Immature natural killer cell (primary cell): Measurements from ENCODE around the gene LYRM4. TPM values are rescaled to one million over a fixed set of nuclear protein-coding genes. Genes with fewer than 3 reads are reported as not detected.

Experiments
- DNase-seq, 3 donors: peaks; one replicate each; pipeline ENCODE4 v3.0.0; 2022; ENCODE audit warnings: mixed read lengths in 1 of 3
- H3K27ac Mint-ChIP-seq, 6 donors: one replicate each; pipeline ENCODE4 v1.8.0; 2020; ENCODE audit warnings: mixed read lengths in 6 of 6, mild to moderate bottlenecking in 5 of 6, inconsistent platforms in 4 of 6, moderate library complexity in 3 of 6
- H3K27me3 Mint-ChIP-seq, 3 donors: one replicate each; pipeline ENCODE4 v1.8.0; 2020 to 2021; ENCODE audit warnings: low read depth in 3 of 3, mild to moderate bottlenecking in 3 of 3, mixed read lengths in 3 of 3, moderate library complexity in 3 of 3, inconsistent platforms in 1 of 3
- H3K36me3 Mint-ChIP-seq, 3 donors: one replicate each; pipeline ENCODE4 v1.8.0; 2020; ENCODE audit warnings: mixed read lengths in 3 of 3, inconsistent platforms in 2 of 3, mild to moderate bottlenecking in 2 of 3
- H3K4me1 Mint-ChIP-seq, 2 donors: one replicate each; pipeline ENCODE4 v1.8.0; 2020; ENCODE audit warnings: inconsistent platforms in 2 of 2, mild to moderate bottlenecking in 2 of 2, mixed read lengths in 2 of 2, moderate library complexity in 1 of 2
- H3K4me3 Mint-ChIP-seq, 5 donors: one replicate each; pipeline ENCODE4 v1.8.0; 2020; ENCODE audit warnings: mild to moderate bottlenecking in 5 of 5, mixed read lengths in 5 of 5, inconsistent platforms in 3 of 5, moderate library complexity in 3 of 5
- H3K9me3 Mint-ChIP-seq, 6 donors: one replicate each; pipeline ENCODE4 v1.8.0; 2020; ENCODE audit warnings: mild to moderate bottlenecking in 6 of 6, mixed read lengths in 6 of 6, inconsistent platforms in 4 of 6, moderate library complexity in 3 of 6
- polyA plus RNA-seq, 3 donors: library from polyadenylated mRNA; unstranded; fragments of 300-500 nt; fragmentation: Illumina TruSeq; gene quantifications; one replicate each; pipeline ENCODE4 v1.2.3, GENCODE V29; 2021

LYRM4 gene
- polyA plus RNA-seq, 3 donors from 2014 or later: 10.5 to 23.4 (median 21.9) TPM

DNA sequence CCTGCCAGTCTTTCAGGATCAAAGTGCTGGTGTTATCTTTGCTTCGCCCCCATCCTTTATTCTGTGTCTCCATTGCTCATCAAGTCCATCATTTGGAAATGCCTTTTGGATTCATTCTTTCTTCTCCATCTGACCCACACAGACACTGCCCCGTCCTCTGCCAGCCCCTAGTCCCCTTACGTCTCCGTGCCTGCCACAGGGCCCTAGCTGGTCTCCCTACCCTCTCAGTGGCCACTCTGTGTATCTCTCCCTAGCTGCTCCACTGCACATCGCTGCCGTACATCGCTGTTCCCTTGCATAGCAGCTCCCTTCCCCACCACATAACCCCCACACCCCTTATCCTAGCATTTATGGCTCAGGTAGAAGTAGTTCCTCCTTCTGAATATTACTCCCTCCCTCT, 159.9 kb downstream of the LYRM4 start:
- Mint-ChIP-seq H3K4me1 (no peaks in the 10 kb centered on the region), H3K4me3 (no peak overlapping the region), H3K9me3 (no peaks in the 10 kb centered on the region), H3K27me3 (peaks cover 0 to 6% (median 0%) of the 10 kb centered on the region in 3 donors), H3K27ac (no peak overlapping the region), H3K36me3 (no peaks in the 10 kb centered on the region)
- no peak for DNase-seq

- Mint-ChIP-seq H3K36me3 (no peaks in the 10 kb centered on the region), H3K27me3 (peaks cover 0 to 6% (median 0%) of the 10 kb centered on the region in 3 donors), H3K4me1 (no peaks in the 10 kb centered on the region), H3K4me3 (no peak overlapping the region), H3K9me3 (no peaks in the 10 kb centered on the region), H3K27ac (no peak overlapping the region)
- DNase-seq: no peak
Observed at GRCh38 chr6:5099537-5099936, 161.2 kb downstream of the LYRM4 start.

- no peak overlapping the region for H3K27ac Mint-ChIP-seq
- no peaks in the 10 kb centered on the region for H3K4me1 Mint-ChIP-seq
- peaks cover 0 to 4% (median 0%) of the 10 kb centered on the region in 3 donors for H3K27me3 Mint-ChIP-seq
- H3K4me3 Mint-ChIP-seq: no peak overlapping the region
- no peak for DNase-seq
- no peaks in the 10 kb centered on the region for H3K9me3 Mint-ChIP-seq
- H3K36me3 Mint-ChIP-seq: no peaks in the 10 kb centered on the region
Observed at GRCh38 chr6:5098501-5099270, 162.1 kb downstream of the LYRM4 start.

DNA sequence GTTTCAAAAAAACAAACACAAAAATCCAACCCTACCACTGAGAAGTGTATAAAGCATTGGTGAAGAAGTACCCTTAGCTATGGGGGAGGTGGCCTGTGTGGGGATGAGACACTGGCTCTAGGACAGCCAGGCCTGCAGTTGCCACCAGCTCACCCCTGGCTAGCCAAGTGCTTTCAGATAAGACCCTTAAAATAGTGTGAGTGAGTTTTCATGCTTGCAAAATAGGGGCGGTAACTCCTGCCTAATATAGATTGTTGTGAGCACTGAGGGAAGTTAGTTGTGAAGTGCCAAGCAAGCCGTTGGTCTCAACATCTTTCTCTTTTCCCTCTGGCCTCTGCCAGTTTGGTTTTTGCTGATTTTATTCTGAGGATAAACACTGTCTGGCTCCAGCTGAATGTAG, 164.3 kb downstream of the LYRM4 start:
- Mint-ChIP-seq H3K36me3 (no peaks in the 10 kb centered on the region), H3K9me3 (no peaks in the 10 kb centered on the region), H3K27ac (no peak overlapping the region), H3K27me3 (peaks cover 0 to 4% (median 2%) of the 10 kb centered on the region in 3 donors), H3K4me1 (no peaks in the 10 kb centered on the region), H3K4me3 (no peak overlapping the region)
- DNase-seq: no peak

GRCh38 chr6:5095236-5095635, 165.5 kb downstream of the LYRM4 start:
- no peak overlapping the region for H3K27ac Mint-ChIP-seq
- H3K27me3 Mint-ChIP-seq: peaks cover 2 to 7% (median 4%) of the 10 kb centered on the region in 3 donors
- no peaks in the 10 kb centered on the region for H3K36me3 Mint-ChIP-seq
- H3K4me3 Mint-ChIP-seq: no peak overlapping the region
- DNase-seq: no peak
- H3K4me1 Mint-ChIP-seq: no peaks in the 10 kb centered on the region
- H3K9me3 Mint-ChIP-seq: no peaks in the 10 kb centered on the region

- no peak for DNase-seq
- Mint-ChIP-seq H3K27ac (no peak overlapping the region), H3K4me3 (no peak overlapping the region), H3K4me1 (no peaks in the 10 kb centered on the region), H3K27me3 (peaks cover 2 to 7% (median 6%) of the 10 kb centered on the region in 3 donors), H3K36me3 (no peaks in the 10 kb centered on the region), H3K9me3 (no peaks in the 10 kb centered on the region)
Observed at GRCh38 chr6:5094327-5094726, 166.4 kb downstream of the LYRM4 start.

- no peaks in the 10 kb centered on the region for H3K4me1 Mint-ChIP-seq
Observed at GRCh38 chr6:5093231-5094015, 167.3 kb downstream of the LYRM4 start.

GRCh38 chr6:5091210-5092069, 169.3 kb downstream of the LYRM4 start:
- no peaks in the 10 kb centered on the region for H3K36me3 Mint-ChIP-seq
- H3K27me3 Mint-ChIP-seq: peaks cover 5 to 23% (median 9%) of the 10 kb centered on the region in 3 donors
- no peak overlapping the region for H3K27ac Mint-ChIP-seq
- no peak overlapping the region for H3K4me3 Mint-ChIP-seq
- no peak for DNase-seq
- H3K4me1 Mint-ChIP-seq: no peaks in the 10 kb centered on the region
- H3K9me3 Mint-ChIP-seq: no peaks in the 10 kb centered on the region

More at GRCh38 chr6:5093231-5094015, 167.3 kb downstream of the LYRM4 start:
- H3K27me3 Mint-ChIP-seq: peaks cover 2 to 10% (median 7%) of the 10 kb centered on the region in 3 donors
- no peaks in the 10 kb centered on the region for H3K9me3 Mint-ChIP-seq
- DNase-seq: no peak
- no peaks in the 10 kb centered on the region for H3K36me3 Mint-ChIP-seq
- no peak overlapping the region for H3K4me3 Mint-ChIP-seq
- H3K27ac Mint-ChIP-seq: no peak overlapping the region

- DNase-seq: no peak
- H3K9me3 Mint-ChIP-seq: no peaks in the 10 kb centered on the region
Observed at GRCh38 chr6:5090603-5091002, 170.1 kb downstream of the LYRM4 start.

DNA sequence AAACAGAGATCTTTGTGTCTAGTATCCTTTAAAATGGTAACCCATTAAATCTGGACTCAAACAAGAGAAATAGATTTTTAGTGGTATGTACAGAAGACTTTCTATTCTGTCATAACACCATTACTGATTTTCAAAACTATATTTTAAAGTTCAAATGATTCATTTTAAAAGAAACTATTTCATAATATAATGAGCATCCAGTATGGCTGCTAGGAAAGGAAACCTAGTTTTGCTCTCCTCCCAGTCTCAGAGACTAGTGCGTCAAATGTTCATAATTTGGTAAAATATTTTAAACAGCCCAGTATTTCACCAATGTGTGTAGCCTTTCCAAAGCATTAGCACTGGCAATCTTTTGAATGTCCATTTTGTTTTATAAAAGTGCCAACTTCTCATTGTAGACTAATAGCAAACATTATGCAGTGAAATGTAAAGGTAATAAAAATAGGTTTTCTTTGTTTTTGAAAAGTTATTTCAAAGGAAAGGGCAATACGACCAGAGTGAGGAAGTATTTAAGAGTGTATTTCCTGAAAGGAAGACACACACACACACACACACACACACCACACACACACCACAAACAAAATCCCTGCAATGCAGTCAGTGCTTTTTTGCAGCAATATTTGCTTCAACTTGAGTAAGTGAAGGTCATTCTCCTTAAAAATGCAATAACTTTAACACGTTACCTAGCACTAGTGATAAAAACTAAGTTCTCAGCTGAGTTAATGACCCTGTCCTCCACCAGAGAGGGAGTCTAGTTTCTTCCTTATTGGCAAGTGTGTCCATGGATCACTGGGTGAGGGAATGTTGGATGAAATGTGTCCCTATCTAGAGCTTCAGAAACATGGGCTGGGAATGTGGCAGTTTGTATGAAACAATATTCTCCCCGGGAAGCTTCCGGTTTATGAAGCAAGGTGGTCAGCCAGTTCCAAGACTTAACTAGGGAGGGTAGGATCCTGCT, 171.0 kb downstream of the LYRM4 start:
- no peak overlapping the region for H3K4me3 Mint-ChIP-seq
- H3K4me1 Mint-ChIP-seq: no peaks in the 10 kb centered on the region
- no peak overlapping the region for H3K27ac Mint-ChIP-seq
- H3K27me3 Mint-ChIP-seq: peaks cover 6 to 24% (median 9%) of the 10 kb centered on the region in 3 donors
- no peak for DNase-seq
- no peaks in the 10 kb centered on the region for H3K36me3 Mint-ChIP-seq
- H3K9me3 Mint-ChIP-seq: no peaks in the 10 kb centered on the region

More at GRCh38 chr6:5090603-5091002, 170.1 kb downstream of the LYRM4 start:
- Mint-ChIP-seq H3K36me3 (no peaks in the 10 kb centered on the region), H3K4me1 (no peaks in the 10 kb centered on the region), H3K27ac (no peak overlapping the region), H3K4me3 (no peak overlapping the region), H3K27me3 (peaks cover 5 to 24% (median 9%) of the 10 kb centered on the region in 3 donors)

GRCh38 chr6:5088780-5089179, 172.0 kb downstream of the LYRM4 start:
- no peak overlapping the region for H3K4me3 Mint-ChIP-seq
- H3K4me1 Mint-ChIP-seq: no peaks in the 10 kb centered on the region
- no peak overlapping the region for H3K27ac Mint-ChIP-seq
- peaks cover 9 to 24% (median 9%) of the 10 kb centered on the region in 3 donors for H3K27me3 Mint-ChIP-seq
- no peaks in the 10 kb centered on the region for H3K36me3 Mint-ChIP-seq
- H3K9me3 Mint-ChIP-seq: no peaks in the 10 kb centered on the region
- no peak for DNase-seq

DNA sequence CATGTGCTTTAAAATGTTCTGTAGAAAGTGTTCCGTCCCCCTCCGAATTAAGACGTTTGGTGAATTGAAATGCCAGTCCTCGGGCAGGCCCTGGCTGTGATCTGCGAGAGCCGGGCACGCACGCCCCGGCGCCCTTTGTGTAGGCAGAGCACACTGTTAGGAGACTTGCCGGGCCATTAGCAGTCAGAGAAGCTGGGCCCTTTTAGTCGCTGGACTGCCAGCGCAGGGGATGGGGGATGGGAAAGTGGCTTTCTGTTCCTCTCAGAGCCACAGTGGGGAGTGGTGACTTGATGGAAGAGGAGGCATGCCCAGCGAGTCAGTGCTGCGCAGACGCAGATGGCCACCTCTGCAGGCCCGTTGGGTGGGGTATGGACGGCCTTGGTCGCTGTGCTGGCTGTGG, 173.4 kb downstream of the LYRM4 start:
- peaks cover 0 to 4% (median 0%) of the 10 kb centered on the region in 3 donors for H3K36me3 Mint-ChIP-seq
- peaks cover 6 to 28% (median 11%) of the 10 kb centered on the region in 3 donors for H3K27me3 Mint-ChIP-seq
- no peak for DNase-seq
- H3K4me1 Mint-ChIP-seq: no peaks in the 10 kb centered on the region
- H3K27ac Mint-ChIP-seq: no peak overlapping the region
- no peak overlapping the region for H3K4me3 Mint-ChIP-seq
- no peaks in the 10 kb centered on the region for H3K9me3 Mint-ChIP-seq
